GM23338 (cell line): ENCODE measurements around the gene RXRA. TPM values are rescaled to one million over a fixed set of nuclear protein-coding genes. Genes with fewer than 3 reads are reported as not detected.

Source experiments
- ATAC-seq: fragments of 200-7000 bp; cut with Tn5 transposase; 3 replicates; pipeline ENCODE4 v1.9.1; 2020
- DNase-seq: peaks from one replicate; pipeline ENCODE4 v3.0.0-alpha.2; 2015; ENCODE audit warnings: low spot score
- H2AFZ ChIP-seq: fragments of 200-600 bp; sonication (generic); 2 replicates; pipeline ENCODE4 v1.8.0; 2016; ENCODE audit warnings: antibody characterized with exemption, mild to moderate bottlenecking, moderate library complexity
- H3F3A ChIP-seq: fragments of 200-600 bp; sonication (generic); replicated peaks from 2 replicates; pipeline ENCODE4 v1.8.0; 2017; ENCODE audit warnings: antibody characterized with exemption, mixed run types, low read depth
- H3K27ac ChIP-seq: fragments of 200-600 bp; sonication (generic); 2 replicates; pipeline ENCODE4 v1.6.1; 2016; ENCODE audit warnings: low read depth
- H3K27me3 ChIP-seq: fragments of 200-600 bp; sonication (generic); 2 replicates; pipeline ENCODE4 v1.8.0; 2016; ENCODE audit warnings: mild to moderate bottlenecking, mixed run types, moderate library complexity; ENCODE audit not compliant: insufficient read depth
- H3K36me3 ChIP-seq: fragments of 200-600 bp; sonication (generic); 2 replicates; pipeline ENCODE4 v1.8.0; 2016; ENCODE audit warnings: mild to moderate bottlenecking; ENCODE audit not compliant: insufficient read depth
- H3K4me1 ChIP-seq: fragments of 200-600 bp; sonication (generic); 2 replicates; pipeline ENCODE4 v1.8.0; 2016; ENCODE audit warnings: mild to moderate bottlenecking, moderate library complexity; ENCODE audit not compliant: insufficient read depth
- H3K4me2 ChIP-seq: fragments of 200-600 bp; sonication (generic); 2 replicates; pipeline ENCODE4 v1.7.1; 2017; ENCODE audit warnings: mixed run types
- H3K4me3 ChIP-seq: fragments of 200-600 bp; sonication (generic); 2 replicates; pipeline ENCODE4 v1.6.1; 2016; ENCODE audit warnings: mixed run types
- H3K79me2 ChIP-seq: fragments of 200-600 bp; sonication (generic); replicated peaks from 2 replicates; pipeline ENCODE4 v1.8.0; 2017; ENCODE audit warnings: mild to moderate bottlenecking; ENCODE audit not compliant: insufficient read depth
- H3K9me2 ChIP-seq: fragments of 200-600 bp; sonication (generic); 2 replicates; pipeline ENCODE4 v1.8.0; 2017; ENCODE audit not compliant: insufficient read depth
- H4K20me1 ChIP-seq: fragments of 200-600 bp; sonication (generic); replicated peaks from 2 replicates; pipeline ENCODE4 v1.8.0; 2017; ENCODE audit warnings: mild to moderate bottlenecking; ENCODE audit not compliant: insufficient read depth
- H3K27ac Mint-ChIP-seq: 2 replicates; pipeline ENCODE4 v1.8.0; 2020; ENCODE audit warnings: inconsistent platforms, mild to moderate bottlenecking, moderate library complexity, mixed read lengths
- H3K27me3 Mint-ChIP-seq: 3 replicates; pipeline ENCODE4 v1.8.0; 2022; ENCODE audit warnings: low read depth, mild to moderate bottlenecking, moderate library complexity, mixed read lengths, inconsistent platforms; ENCODE audit not compliant: insufficient read depth, poor library complexity
- H3K36me3 Mint-ChIP-seq: 3 replicates; pipeline ENCODE4 v1.8.0; 2021; ENCODE audit warnings: low read depth, mild to moderate bottlenecking, inconsistent platforms, moderate library complexity, mixed read lengths
- H3K4me1 Mint-ChIP-seq: 3 replicates; pipeline ENCODE4 v1.8.0; 2020; ENCODE audit warnings: mild to moderate bottlenecking, inconsistent platforms, mixed read lengths
- H3K4me3 Mint-ChIP-seq: 3 replicates; pipeline ENCODE4 v1.8.0; 2021; ENCODE audit warnings: moderate library complexity, mild to moderate bottlenecking, inconsistent platforms, mixed read lengths
- H3K9me3 Mint-ChIP-seq: 3 replicates; pipeline ENCODE4 v1.8.0; 2020; ENCODE audit warnings: moderate library complexity, mild to moderate bottlenecking, inconsistent platforms, mixed read lengths
- CREB1 ChIP-seq: fragments of 250-450 bp; sonication (Bioruptor Pico); IDR thresholded peaks from 2 replicates; pipeline ENCODE4 v1.5.0; 2020; ENCODE audit warnings: low read depth, mild to moderate bottlenecking, moderate library complexity
- JUNB ChIP-seq: IDR thresholded peaks from one replicate; pipeline ENCODE4 v1.6.1; 2016; ENCODE audit warnings: antibody characterized with exemption; ENCODE audit not compliant: unreplicated experiment
- POLR2AphosphoS5 ChIP-seq: IDR thresholded peaks from 2 replicates; pipeline ENCODE4 v1.6.1; 2016; ENCODE audit warnings: antibody characterized with exemption, low read depth
- STAT1 ChIP-seq: IDR thresholded peaks from one replicate; pipeline ENCODE4 v1.6.1; 2016; ENCODE audit warnings: antibody characterized with exemption; ENCODE audit not compliant: unreplicated experiment
- polyA plus RNA-seq: library from polyadenylated mRNA; unstranded; fragments of >200 nt; fragmentation: Nextera tagmentation; extraction: Ambion mirVana; gene quantifications from 2 replicates; pipeline ENCODE4 v1.2.1, GENCODE V29; 2016
- total RNA-seq: library from RNA; depleted of rRNA; stranded (reverse); fragments of >200 nt; shearing (Covaris generic); gene quantifications from 2 replicates; pipeline ENCODE4 v1.2.3, GENCODE V29; 2014
- TF ChIP-seq, protein P1 (sequence below): IDR thresholded peaks from one replicate; pipeline ENCODE4 v1.6.1; 2018; ENCODE audit warnings: antibody characterized with exemption; ENCODE audit not compliant: unreplicated experiment
- TF ChIP-seq, protein P2 (sequence below), 2 experiments: fragments of 200-600 bp in 1 of 2; sonication (generic) in 1 of 2; conservative IDR thresholded peaks; 2 replicates each; pipeline versions ENCODE4 v1.5.1 to v1.6.1; 2016 to 2017; ENCODE audit warnings: antibody characterized with exemption in 2 of 2, low read depth in 2 of 2, mild to moderate bottlenecking in 2 of 2, moderate library complexity in 1 of 2
- TF ChIP-seq, protein P3 (sequence below): IDR thresholded peaks from 2 replicates; pipeline ENCODE4 v1.6.1; 2016; ENCODE audit warnings: antibody characterized with exemption

Gene RXRA
- total and polyA plus RNA-seq, 2 experiments from 2014 or later = 4.9 to 17.9 TPM

DNA sequence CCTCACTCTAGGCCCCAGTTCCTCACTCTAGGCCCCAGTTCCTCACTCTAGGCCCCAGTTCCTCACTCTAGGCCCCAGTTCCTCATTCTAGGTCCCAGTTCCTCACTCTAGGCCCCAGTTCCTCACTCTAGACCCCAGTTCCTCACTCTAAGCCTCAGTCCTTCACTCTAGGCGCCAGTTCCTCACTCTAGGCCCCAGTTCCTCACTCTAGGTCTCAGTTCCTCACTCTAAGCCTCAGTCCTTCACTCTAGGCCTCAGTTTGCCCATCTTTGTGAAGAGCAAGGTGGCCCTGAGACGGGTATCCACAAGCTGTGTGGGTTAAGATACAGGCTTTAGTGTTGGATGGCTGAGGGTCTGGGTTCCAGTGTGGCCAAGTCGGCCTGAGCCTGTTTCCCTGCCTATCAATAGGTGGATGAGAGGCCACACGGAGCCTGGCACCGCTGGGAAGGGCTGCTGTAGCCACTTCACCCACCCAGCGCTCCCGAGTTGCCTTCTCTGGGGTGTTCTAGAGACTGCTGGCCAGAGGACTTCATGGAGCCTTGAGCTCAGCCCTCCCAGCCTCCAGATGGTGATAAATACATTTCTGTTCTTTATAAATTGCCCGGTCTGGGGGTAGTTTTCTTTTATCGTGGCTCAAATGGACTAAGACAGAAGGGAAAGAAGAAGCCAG is 150.2 kb downstream of the RXRA start:
- H3K79me2 ChIP-seq = no peaks in the 10 kb centered on the region

DNA sequence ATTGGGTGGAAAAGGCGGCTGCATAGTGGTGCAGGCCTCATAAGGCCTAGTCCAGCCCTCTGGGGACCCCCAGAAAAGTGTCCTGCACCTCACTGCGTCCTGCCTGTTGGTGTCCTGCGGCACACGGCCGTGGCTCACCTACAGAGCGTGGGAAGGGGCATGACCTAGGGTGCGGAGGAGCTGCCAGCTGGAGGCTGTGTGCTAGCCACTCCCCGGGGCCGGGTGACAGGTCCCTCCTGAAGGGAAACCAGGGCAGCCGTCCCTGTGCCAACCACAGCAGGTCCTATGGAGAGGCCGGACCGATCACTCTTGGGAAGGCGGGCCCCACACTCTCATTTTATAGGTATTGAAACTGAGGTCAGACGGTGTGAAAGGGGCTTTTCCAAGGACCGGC is 150.7 kb downstream of the RXRA start:
- no peaks in the 10 kb centered on the region for H3K79me2 ChIP-seq
- H3K4me3 ChIP-seq = no peak overlapping the region
- Mint-ChIP-seq H3K9me3 (peaks cover 4% of the 10 kb centered on the region), H3K4me3 (no peak overlapping the region), H3K27me3 (peaks cover 13% of the 10 kb centered on the region), H3K27ac (no peak overlapping the region), H3K36me3 (no peaks in the 10 kb centered on the region), H3K4me1 (no peaks in the 10 kb centered on the region)
- DNase-seq = no peak
- H2AFZ ChIP-seq = no peak overlapping the region
- no peaks in the 10 kb centered on the region for H3K9me2 ChIP-seq
- H3K4me2 ChIP-seq = no peak overlapping the region
- H3K4me1 ChIP-seq = no peaks in the 10 kb centered on the region
- ATAC-seq = no peak
- H4K20me1 ChIP-seq = no peaks in the 10 kb centered on the region
- TF ChIP-seq POLR2AphosphoS5 (no peak), STAT1 (no peak)
- TF ChIP-seq, protein P1, sequence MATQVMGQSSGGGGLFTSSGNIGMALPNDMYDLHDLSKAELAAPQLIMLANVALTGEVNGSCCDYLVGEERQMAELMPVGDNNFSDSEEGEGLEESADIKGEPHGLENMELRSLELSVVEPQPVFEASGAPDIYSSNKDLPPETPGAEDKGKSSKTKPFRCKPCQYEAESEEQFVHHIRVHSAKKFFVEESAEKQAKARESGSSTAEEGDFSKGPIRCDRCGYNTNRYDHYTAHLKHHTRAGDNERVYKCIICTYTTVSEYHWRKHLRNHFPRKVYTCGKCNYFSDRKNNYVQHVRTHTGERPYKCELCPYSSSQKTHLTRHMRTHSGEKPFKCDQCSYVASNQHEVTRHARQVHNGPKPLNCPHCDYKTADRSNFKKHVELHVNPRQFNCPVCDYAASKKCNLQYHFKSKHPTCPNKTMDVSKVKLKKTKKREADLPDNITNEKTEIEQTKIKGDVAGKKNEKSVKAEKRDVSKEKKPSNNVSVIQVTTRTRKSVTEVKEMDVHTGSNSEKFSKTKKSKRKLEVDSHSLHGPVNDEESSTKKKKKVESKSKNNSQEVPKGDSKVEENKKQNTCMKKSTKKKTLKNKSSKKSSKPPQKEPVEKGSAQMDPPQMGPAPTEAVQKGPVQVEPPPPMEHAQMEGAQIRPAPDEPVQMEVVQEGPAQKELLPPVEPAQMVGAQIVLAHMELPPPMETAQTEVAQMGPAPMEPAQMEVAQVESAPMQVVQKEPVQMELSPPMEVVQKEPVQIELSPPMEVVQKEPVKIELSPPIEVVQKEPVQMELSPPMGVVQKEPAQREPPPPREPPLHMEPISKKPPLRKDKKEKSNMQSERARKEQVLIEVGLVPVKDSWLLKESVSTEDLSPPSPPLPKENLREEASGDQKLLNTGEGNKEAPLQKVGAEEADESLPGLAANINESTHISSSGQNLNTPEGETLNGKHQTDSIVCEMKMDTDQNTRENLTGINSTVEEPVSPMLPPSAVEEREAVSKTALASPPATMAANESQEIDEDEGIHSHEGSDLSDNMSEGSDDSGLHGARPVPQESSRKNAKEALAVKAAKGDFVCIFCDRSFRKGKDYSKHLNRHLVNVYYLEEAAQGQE = no peak
- H3K36me3 ChIP-seq = no peaks in the 10 kb centered on the region
- no peaks in the 10 kb centered on the region for H3K27me3 ChIP-seq
- no peak overlapping the region for H3K27ac ChIP-seq
- H3F3A ChIP-seq = no peaks in the 10 kb centered on the region

More for the DNA sequence above, 150.2 kb downstream of the RXRA start:
- TF ChIP-seq JUNB (no peak), CREB1 (CRISPR knock-in tag) (no peak)
- TF ChIP-seq, protein P2, sequence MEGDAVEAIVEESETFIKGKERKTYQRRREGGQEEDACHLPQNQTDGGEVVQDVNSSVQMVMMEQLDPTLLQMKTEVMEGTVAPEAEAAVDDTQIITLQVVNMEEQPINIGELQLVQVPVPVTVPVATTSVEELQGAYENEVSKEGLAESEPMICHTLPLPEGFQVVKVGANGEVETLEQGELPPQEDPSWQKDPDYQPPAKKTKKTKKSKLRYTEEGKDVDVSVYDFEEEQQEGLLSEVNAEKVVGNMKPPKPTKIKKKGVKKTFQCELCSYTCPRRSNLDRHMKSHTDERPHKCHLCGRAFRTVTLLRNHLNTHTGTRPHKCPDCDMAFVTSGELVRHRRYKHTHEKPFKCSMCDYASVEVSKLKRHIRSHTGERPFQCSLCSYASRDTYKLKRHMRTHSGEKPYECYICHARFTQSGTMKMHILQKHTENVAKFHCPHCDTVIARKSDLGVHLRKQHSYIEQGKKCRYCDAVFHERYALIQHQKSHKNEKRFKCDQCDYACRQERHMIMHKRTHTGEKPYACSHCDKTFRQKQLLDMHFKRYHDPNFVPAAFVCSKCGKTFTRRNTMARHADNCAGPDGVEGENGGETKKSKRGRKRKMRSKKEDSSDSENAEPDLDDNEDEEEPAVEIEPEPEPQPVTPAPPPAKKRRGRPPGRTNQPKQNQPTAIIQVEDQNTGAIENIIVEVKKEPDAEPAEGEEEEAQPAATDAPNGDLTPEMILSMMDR (conservative IDR thresholded peaks at IDR 0.05; ENCODE audit: low read depth in 2 of 2) = no peak
- TF ChIP-seq, protein P3, sequence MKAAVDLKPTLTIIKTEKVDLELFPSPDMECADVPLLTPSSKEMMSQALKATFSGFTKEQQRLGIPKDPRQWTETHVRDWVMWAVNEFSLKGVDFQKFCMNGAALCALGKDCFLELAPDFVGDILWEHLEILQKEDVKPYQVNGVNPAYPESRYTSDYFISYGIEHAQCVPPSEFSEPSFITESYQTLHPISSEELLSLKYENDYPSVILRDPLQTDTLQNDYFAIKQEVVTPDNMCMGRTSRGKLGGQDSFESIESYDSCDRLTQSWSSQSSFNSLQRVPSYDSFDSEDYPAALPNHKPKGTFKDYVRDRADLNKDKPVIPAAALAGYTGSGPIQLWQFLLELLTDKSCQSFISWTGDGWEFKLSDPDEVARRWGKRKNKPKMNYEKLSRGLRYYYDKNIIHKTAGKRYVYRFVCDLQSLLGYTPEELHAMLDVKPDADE = no peak
- no peak overlapping the region for H3K27ac ChIP-seq
- H3K27ac Mint-ChIP-seq = no peak overlapping the region
- H3K4me1 Mint-ChIP-seq = no peaks in the 10 kb centered on the region
- H3K4me1 ChIP-seq = no peaks in the 10 kb centered on the region
- no peak overlapping the region for H3K4me3 ChIP-seq
- H3K36me3 Mint-ChIP-seq = no peaks in the 10 kb centered on the region
- H3K9me3 Mint-ChIP-seq = peaks cover 1% of the 10 kb centered on the region
- peaks cover 8% of the 10 kb centered on the region for H3K27me3 Mint-ChIP-seq
- no peak overlapping the region for H2AFZ ChIP-seq
- H3K4me3 Mint-ChIP-seq = no peak overlapping the region
- no peaks in the 10 kb centered on the region for H3F3A ChIP-seq
- H4K20me1 ChIP-seq = no peaks in the 10 kb centered on the region
- no peaks in the 10 kb centered on the region for H3K36me3 ChIP-seq
- H3K4me2 ChIP-seq = no peak overlapping the region
- ATAC-seq (no peak), DNase-seq (no peak)
- H3K9me2 ChIP-seq = no peaks in the 10 kb centered on the region
- H3K27me3 ChIP-seq = no peaks in the 10 kb centered on the region
